Vagina (tissue), 2 donors: ENCODE data around the gene MMP24. TPM values are rescaled to one million over a fixed set of nuclear protein-coding genes. Genes with fewer than 3 reads are reported as not detected.

Experiments
- DNase-seq, 2 donors: peaks; one replicate each; pipeline ENCODE4 v3.0.0-alpha.2; 2017; ENCODE audit errors: extremely low spot score in 2 of 2
- H3K27ac ChIP-seq: fragments of 200-600 bp; sonication (generic); one replicate; pipeline ENCODE4 v1.5.1; 2019
- H3K27me3 ChIP-seq: fragments of 200-600 bp; sonication (generic); one replicate; pipeline ENCODE4 v1.5.1; 2019
- H3K36me3 ChIP-seq, 2 donors: fragments of 200-600 bp; sonication (generic); one replicate each; pipeline ENCODE4 v1.5.1; 2017 to 2019
- H3K4me1 ChIP-seq: fragments of 200-600 bp; sonication (generic); one replicate; pipeline ENCODE4 v1.5.1; 2019
- H3K4me3 ChIP-seq, 2 donors: fragments of 200-600 bp; sonication (generic); 1 replicate in 1 of 2; 2 replicates in 1 of 2; pipeline ENCODE4 v1.5.1; 2016 to 2019
- H3K9me3 ChIP-seq: fragments of 200-600 bp; sonication (generic); one replicate; pipeline ENCODE4 v1.5.1; 2019
- POLR2A ChIP-seq, 2 donors: fragments of 450-650 bp; IDR thresholded peaks; one replicate each; pipeline ENCODE4 v1.6.1; 2017; ENCODE audit warnings: antibody characterized with exemption in 2 of 2, mild to moderate bottlenecking in 2 of 2, moderate library complexity in 2 of 2
- POLR2AphosphoS5 ChIP-seq, 2 donors: sonication (generic); formaldehyde crosslinking; IDR thresholded peaks; one replicate each; pipeline ENCODE4 v1.9.0; 2017; ENCODE audit warnings: antibody characterized with exemption in 2 of 2, mild to moderate bottlenecking in 2 of 2, low read depth in 1 of 2; ENCODE audit not compliant: insufficient read depth in 1 of 2
- intact Hi-C: fragments of 100-400 bp; cut with DNase I; formaldehyde crosslinking; loops from one replicate; pipeline ENCODE4 v1.15.1; 2023
- total RNA-seq: library from RNA; depleted of rRNA; stranded (reverse); fragments of >200 nt; gene quantifications from one replicate; pipeline ENCODE4 v1.2.3, GENCODE V29; 2016
- TF ChIP-seq, protein P1 (sequence below), 3 experiments: fragments of 450-650 bp in 2 of 3; fragments of 200-600 bp in 1 of 3; sonication (generic) in 1 of 3; IDR thresholded peaks; one replicate each; pipeline ENCODE4 v1.5.1; 2017 to 2019; ENCODE audit warnings: antibody characterized with exemption in 3 of 3, mild to moderate bottlenecking in 2 of 3, moderate library complexity in 2 of 3

Gene MMP24
- total RNA-seq, 1 donor from 2014 or later, result 0.98 TPM

DNA sequence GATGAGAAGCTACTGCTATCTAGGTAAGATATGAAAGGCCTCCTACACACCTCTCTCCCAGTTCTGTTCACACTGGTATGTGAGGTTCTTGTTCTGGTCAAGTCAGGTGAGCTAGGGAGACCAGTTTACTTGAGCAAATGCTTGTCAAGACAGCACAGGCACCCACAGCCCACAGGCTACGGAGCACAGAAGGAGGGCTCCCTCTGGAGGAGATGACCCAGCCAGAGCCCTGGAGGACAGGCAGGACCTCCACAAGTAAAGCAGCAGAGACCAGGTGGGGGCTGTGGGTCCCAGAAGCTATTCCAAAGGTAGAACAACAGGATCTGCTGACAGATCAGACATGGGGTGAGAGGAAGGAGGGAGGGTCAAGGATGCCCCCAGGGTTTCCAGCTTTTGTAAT lies 38.3 kb downstream of the MMP24 start:
- TF ChIP-seq POLR2A (IDR thresholded peaks at IDR 0.05), result no peak
- TF ChIP-seq POLR2AphosphoS5 (IDR thresholded peaks at IDR 0.05; ENCODE audit: insufficient read depth in 1 of 2, low read depth in 1 of 2), result no peak
- TF ChIP-seq, protein P1, sequence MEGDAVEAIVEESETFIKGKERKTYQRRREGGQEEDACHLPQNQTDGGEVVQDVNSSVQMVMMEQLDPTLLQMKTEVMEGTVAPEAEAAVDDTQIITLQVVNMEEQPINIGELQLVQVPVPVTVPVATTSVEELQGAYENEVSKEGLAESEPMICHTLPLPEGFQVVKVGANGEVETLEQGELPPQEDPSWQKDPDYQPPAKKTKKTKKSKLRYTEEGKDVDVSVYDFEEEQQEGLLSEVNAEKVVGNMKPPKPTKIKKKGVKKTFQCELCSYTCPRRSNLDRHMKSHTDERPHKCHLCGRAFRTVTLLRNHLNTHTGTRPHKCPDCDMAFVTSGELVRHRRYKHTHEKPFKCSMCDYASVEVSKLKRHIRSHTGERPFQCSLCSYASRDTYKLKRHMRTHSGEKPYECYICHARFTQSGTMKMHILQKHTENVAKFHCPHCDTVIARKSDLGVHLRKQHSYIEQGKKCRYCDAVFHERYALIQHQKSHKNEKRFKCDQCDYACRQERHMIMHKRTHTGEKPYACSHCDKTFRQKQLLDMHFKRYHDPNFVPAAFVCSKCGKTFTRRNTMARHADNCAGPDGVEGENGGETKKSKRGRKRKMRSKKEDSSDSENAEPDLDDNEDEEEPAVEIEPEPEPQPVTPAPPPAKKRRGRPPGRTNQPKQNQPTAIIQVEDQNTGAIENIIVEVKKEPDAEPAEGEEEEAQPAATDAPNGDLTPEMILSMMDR (IDR thresholded peaks at IDR 0.05), result no peak
- no peaks in the 10 kb centered on the region for H3K4me1 ChIP-seq
- no peak overlapping the region for H3K27ac ChIP-seq
- no peak overlapping the region for H3K4me3 ChIP-seq
- peaks cover 0 to 16% of the 10 kb centered on the region in 2 donors for H3K36me3 ChIP-seq
- DNase-seq, result no peak
- H3K27me3 ChIP-seq, result no peaks in the 10 kb centered on the region
- H3K9me3 ChIP-seq, result no peaks in the 10 kb centered on the region
- intact Hi-C loops, result loop anchor here (5.0 kb wide), 1 partner anchor 117 kb away; the partner anchor contains the start of gene EDEM2

DNA sequence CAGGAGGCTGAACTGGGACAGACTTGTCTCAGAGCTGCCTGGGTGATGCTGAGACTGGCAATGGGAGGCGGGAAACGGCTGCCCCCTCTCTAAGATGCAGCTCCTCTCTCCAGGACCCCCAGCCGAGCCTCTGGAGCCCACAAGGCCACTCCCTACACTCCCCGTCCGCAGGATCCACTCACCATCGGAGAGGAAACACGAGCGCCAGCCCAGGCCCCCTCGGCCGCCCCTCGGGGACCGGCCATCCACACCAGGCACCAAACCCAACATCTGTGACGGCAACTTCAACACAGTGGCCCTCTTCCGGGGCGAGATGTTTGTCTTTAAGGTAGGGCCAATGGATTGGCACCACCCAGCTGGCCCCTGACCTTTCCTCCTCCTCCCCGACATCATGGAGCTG lies 40.6 kb downstream of the MMP24 start:
- TF ChIP-seq POLR2A (IDR thresholded peaks at IDR 0.05) (no peak), POLR2AphosphoS5 (IDR thresholded peaks at IDR 0.05; ENCODE audit: insufficient read depth in 1 of 2, low read depth in 1 of 2) (no peak)
- TF ChIP-seq, protein P1 (IDR thresholded peaks at IDR 0.05), result no peak
- Histone ChIP-seq H3K27ac (no peak overlapping the region), H3K36me3 (peaks cover 0 to 36% of the 10 kb centered on the region in 2 donors), H3K4me3 (no peak overlapping the region), H3K27me3 (no peaks in the 10 kb centered on the region), H3K4me1 (no peaks in the 10 kb centered on the region), H3K9me3 (no peaks in the 10 kb centered on the region)
- DNase-seq, result no peak
- intact Hi-C loops, result loop anchor here (5.0 kb wide), 1 partner anchor 120 kb away; the partner anchor contains the start of gene EDEM2

DNA sequence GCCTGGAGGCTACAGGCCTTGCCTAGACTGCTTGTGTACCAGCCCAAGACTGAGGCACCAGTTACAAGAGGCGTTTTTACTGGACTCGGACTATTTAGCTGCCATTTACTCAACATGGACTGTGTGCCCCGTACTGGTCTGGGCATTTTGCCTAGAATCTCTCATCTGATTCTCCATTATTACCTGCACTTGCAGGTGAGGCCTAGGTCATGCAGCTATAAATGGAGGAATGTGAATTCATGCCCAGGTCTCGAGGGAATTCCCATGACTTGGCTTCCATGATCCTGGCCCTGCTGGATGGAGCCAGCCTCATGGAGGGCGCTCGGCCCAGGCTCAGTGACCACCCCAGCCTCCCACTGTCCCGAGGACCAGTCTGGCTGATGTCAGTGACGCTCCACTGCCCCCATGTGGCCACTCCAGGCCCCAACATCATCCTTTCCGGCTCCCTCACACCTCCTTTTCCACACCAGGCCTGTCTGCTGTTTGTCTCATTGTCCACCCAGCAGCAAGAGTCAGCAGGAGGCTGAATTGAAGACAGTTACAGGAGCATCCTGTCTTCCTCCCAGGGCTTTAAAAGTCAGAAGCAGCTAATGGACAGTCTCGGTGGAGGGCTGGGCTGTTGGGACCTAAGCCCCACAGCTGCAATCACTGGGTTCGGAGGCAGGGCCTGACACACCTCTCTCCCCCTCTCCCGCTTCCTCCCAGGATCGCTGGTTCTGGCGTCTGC lies 42.7 kb downstream of the MMP24 start:
- H3K9me3 ChIP-seq, result no peaks in the 10 kb centered on the region
- no peaks in the 10 kb centered on the region for H3K4me1 ChIP-seq
- peaks cover 0 to 36% of the 10 kb centered on the region in 2 donors for H3K36me3 ChIP-seq
- no peaks in the 10 kb centered on the region for H3K27me3 ChIP-seq
- no peak overlapping the region for H3K27ac ChIP-seq
- no peak overlapping the region for H3K4me3 ChIP-seq
- intact Hi-C loops, result loop anchor here (5.0 kb wide), 1 partner anchor 122 kb away; the partner anchor contains the start of gene EDEM2
- DNase-seq, result no peak
- TF ChIP-seq POLR2AphosphoS5 (IDR thresholded peaks at IDR 0.05; ENCODE audit: insufficient read depth in 1 of 2, low read depth in 1 of 2) (no peak), POLR2A (IDR thresholded peaks at IDR 0.05) (no peak)
- TF ChIP-seq, protein P1 (IDR thresholded peaks at IDR 0.05), result peak; percentile 7 to 64 (median 37)

DNA sequence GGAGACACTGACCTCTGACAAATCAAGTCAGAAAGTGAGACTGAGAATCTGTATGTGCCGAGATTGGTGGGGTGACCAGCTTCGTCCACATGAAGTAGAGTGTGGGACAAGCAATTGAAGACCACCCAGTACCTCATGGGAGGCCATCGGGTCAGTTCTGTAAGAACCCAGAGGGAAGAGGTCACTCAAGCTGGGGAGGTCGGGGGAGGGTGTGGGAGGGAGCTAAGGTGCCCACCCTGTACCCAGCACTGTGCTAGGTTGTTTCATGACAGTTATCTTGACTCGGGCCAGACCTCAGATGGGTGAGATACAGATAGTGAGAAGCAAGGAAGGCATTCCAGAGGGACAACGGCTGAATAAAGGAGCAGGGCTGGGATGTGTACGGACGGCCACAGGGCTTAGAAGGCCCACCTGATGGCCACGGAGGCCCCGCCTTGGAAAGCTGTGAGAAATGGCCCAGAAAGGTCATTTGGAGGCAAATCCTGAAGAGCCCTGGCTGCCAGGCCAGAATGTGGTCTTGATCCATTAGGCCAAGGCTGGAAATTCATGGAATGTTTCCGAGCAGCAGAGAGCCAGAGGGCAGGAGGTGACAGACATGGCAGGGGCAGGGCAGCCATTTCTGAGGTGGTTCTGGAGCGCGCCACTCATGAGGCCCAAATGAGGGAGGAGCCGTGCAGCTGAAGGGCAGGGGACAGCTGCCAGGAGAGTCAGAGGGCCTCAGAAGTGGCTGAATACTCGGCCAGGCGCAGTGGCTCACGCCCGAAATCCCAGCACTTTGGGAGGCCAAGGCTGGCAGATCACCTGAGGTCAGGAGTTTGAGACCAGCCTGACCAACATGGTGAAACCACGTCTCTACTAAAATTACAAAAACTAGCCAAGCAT lies 43.8 kb downstream of the MMP24 start:
- intact Hi-C loops, result no loop called here
- DNase-seq, result no peak
- Histone ChIP-seq H3K4me3 (no peak overlapping the region), H3K36me3 (peaks cover 0 to 36% of the 10 kb centered on the region in 2 donors), H3K27me3 (no peaks in the 10 kb centered on the region), H3K27ac (no peak overlapping the region), H3K4me1 (peaks cover 3% of the 10 kb centered on the region), H3K9me3 (no peaks in the 10 kb centered on the region)
- TF ChIP-seq POLR2A (IDR thresholded peaks at IDR 0.05), result no peak
- TF ChIP-seq, protein P1 (IDR thresholded peaks at IDR 0.05), result no peak
- TF ChIP-seq POLR2AphosphoS5 (IDR thresholded peaks at IDR 0.05; ENCODE audit: insufficient read depth in 1 of 2, low read depth in 1 of 2), result no peak
